H1 (cell line): ENCODE results near the gene OR10H5. TPM values are rescaled to one million over a fixed set of nuclear protein-coding genes. Genes with fewer than 3 reads are reported as not detected.

Experiments
- CTCF ChIA-PET: fragments of 300-600 bp; sonication (Branson Sonifier 250); formaldehyde crosslinking; loops from one replicate; lab custom pipeline; 2021; ENCODE audit not compliant: partially characterized antibody; lab: Charles Lee
- POLR2A ChIA-PET: fragments of 300-600 bp; sonication (Branson Sonifier 250); formaldehyde crosslinking; loops from one replicate; lab custom pipeline; 2021; ENCODE audit warnings: inconsistent platforms; ENCODE audit not compliant: partially characterized antibody; lab: Charles Lee
- DNase-seq, 2 experiments: peaks; one replicate each; pipeline versions ENCODE4 v3.0.0 to v3.0.0-alpha.2; 2010 to 2022; ENCODE audit warnings: low spot score in 2 of 2, low read depth in 1 of 2, mixed read lengths in 1 of 2
- FAIRE-seq: peaks from 2 replicates; lab custom pipeline; 2011; peaks lifted over from hg19 to GRCh38; lab: Jason Lieb, UNC
- H2AFZ ChIP-seq: 2 replicates; pipeline ENCODE4 v1.8.1; 2012; ENCODE audit warnings: low read length, inconsistent platforms
- H2AK5ac ChIP-seq: 2 replicates; pipeline ENCODE4 v1.6.1; 2013; ENCODE audit warnings: low read depth, low read length
- H2BK120ac ChIP-seq: replicated peaks from 2 replicates; pipeline ENCODE3; 2013; ENCODE audit warnings: low read depth, low read length, inconsistent platforms
- H2BK12ac ChIP-seq: 2 replicates; pipeline ENCODE4 v1.6.1; 2013; ENCODE audit warnings: low read depth, low read length
- H2BK15ac ChIP-seq: 2 replicates; pipeline ENCODE4 v1.6.1; 2013; ENCODE audit warnings: low read length
- H2BK20ac ChIP-seq: 2 replicates; pipeline ENCODE4 v1.6.1; 2013; ENCODE audit warnings: low read length
- H2BK5ac ChIP-seq: 2 replicates; pipeline ENCODE4 v1.6.1; 2013; ENCODE audit warnings: low read depth, low read length
- H3K14ac ChIP-seq: 2 replicates; pipeline ENCODE4 v1.6.1; 2013; ENCODE audit warnings: inconsistent platforms; ENCODE audit not compliant: insufficient read length
- H3K18ac ChIP-seq: 2 replicates; pipeline ENCODE4 v1.6.1; 2013; ENCODE audit warnings: low read length; ENCODE audit errors: extremely low read depth
- H3K23ac ChIP-seq: 2 replicates; pipeline ENCODE4 v1.6.1; 2013; ENCODE audit warnings: inconsistent platforms; ENCODE audit not compliant: insufficient read length
- H3K23me2 ChIP-seq: 2 replicates; pipeline ENCODE4 v1.6.1; 2013; ENCODE audit warnings: low read depth, low read length
- H3K27ac ChIP-seq: 2 replicates; pipeline ENCODE4 v1.6.1; 2011; ENCODE audit warnings: low read depth, low read length, inconsistent platforms
- H3K27me3 ChIP-seq, 4 experiments: replicated peaks in 1 of 4; 1 replicate in 1 of 4; 2 replicates in 3 of 4; pipeline versions ENCODE4 v1.6.1 to v1.8.1; 2011 to 2013; ENCODE audit warnings: low read length in 3 of 4, mild to moderate bottlenecking in 3 of 4, inconsistent platforms in 2 of 4, mixed read lengths in 2 of 4, moderate library complexity in 1 of 4; ENCODE audit not compliant: control insufficient read depth in 3 of 4, insufficient read depth in 3 of 4; ENCODE audit errors: extremely low read depth in 1 of 4
- H3K36me3 ChIP-seq, 4 experiments: 2 replicates each; pipeline versions ENCODE4 v1.6.1 to v1.8.1; 2011 to 2013; ENCODE audit warnings: mild to moderate bottlenecking in 4 of 4, low read length in 3 of 4, moderate library complexity in 2 of 4, control low read depth in 1 of 4, inconsistent platforms in 1 of 4; ENCODE audit not compliant: insufficient read depth in 4 of 4, control insufficient read depth in 2 of 4
- H3K4ac ChIP-seq: replicated peaks from 2 replicates; pipeline ENCODE3; 2013; ENCODE audit warnings: low read length, low read depth, mixed read lengths, inconsistent platforms; ENCODE audit not compliant: insufficient read length
- H3K4me1 ChIP-seq, 4 experiments: replicated peaks in 1 of 4; 1 replicate in 1 of 4; 2 replicates in 3 of 4; pipeline versions ENCODE4 v1.6.1 to v1.8.1; 2011 to 2013; ENCODE audit warnings: low read length in 3 of 4, inconsistent platforms in 2 of 4, mixed read lengths in 1 of 4; ENCODE audit not compliant: insufficient read depth in 4 of 4, control insufficient read depth in 3 of 4
- H3K4me2 ChIP-seq, 2 experiments: 2 replicates each; pipeline versions ENCODE4 v1.6.1 to v1.8.1; 2011 to 2013; ENCODE audit warnings: low read depth in 2 of 2, low read length in 2 of 2, control low read depth in 1 of 2, inconsistent platforms in 1 of 2, mild to moderate bottlenecking in 1 of 2; ENCODE audit not compliant: insufficient read depth in 1 of 2
- H3K4me3 ChIP-seq, 4 experiments: fragments of 200-600, 300-600 bp in 1 of 4; sonication (generic), shearing (Covaris generic), sonication (Bioruptor Twin) in 1 of 4; 2 replicates each; pipeline versions ENCODE4 v1.5.1 to v1.8.1; 2011 to 2016; ENCODE audit warnings: low read length in 4 of 4, low read depth in 3 of 4, control low read depth in 2 of 4, inconsistent platforms in 2 of 4, mild to moderate bottlenecking in 2 of 4, mixed read lengths in 1 of 4, moderate library complexity in 1 of 4; ENCODE audit not compliant: insufficient read depth in 2 of 4; ENCODE audit errors: extremely low read depth in 1 of 4
- H3K56ac ChIP-seq: replicated peaks from 2 replicates; pipeline ENCODE3; 2013; ENCODE audit warnings: low read depth, mild to moderate bottlenecking, mixed read lengths, low read length, inconsistent platforms; ENCODE audit not compliant: insufficient read length
- H3K79me1 ChIP-seq: 2 replicates; pipeline ENCODE4 v1.6.1; 2013; ENCODE audit warnings: low read depth, low read length, control low read depth
- H3K79me2 ChIP-seq, 2 experiments: 2 replicates each; pipeline versions ENCODE4 v1.6.1 to v1.8.1; 2012 to 2013; ENCODE audit warnings: low read length in 2 of 2, mild to moderate bottlenecking in 2 of 2, inconsistent platforms in 1 of 2; ENCODE audit not compliant: insufficient read depth in 2 of 2, control insufficient read depth in 1 of 2
- H3K9ac ChIP-seq, 4 experiments: replicated peaks in 1 of 4; 1 replicate in 1 of 4; 2 replicates in 3 of 4; pipeline versions ENCODE4 v1.6.1 to v1.8.1; 2011 to 2013; ENCODE audit warnings: low read depth in 3 of 4, low read length in 3 of 4, control low read depth in 2 of 4, mild to moderate bottlenecking in 2 of 4, moderate library complexity in 2 of 4, inconsistent platforms in 1 of 4; ENCODE audit errors: extremely low read depth in 1 of 4
- H3K9me3 ChIP-seq, 2 experiments: 2 replicates each; pipeline versions ENCODE4 v1.6.1 to v1.8.1; 2012 to 2013; ENCODE audit warnings: mild to moderate bottlenecking in 2 of 2, moderate library complexity in 2 of 2, control low read depth in 1 of 2, inconsistent platforms in 1 of 2, low read depth in 1 of 2, low read length in 1 of 2, mixed read lengths in 1 of 2; ENCODE audit not compliant: insufficient read depth in 2 of 2
- H4K20me1 ChIP-seq, 2 experiments: replicated peaks in 1 of 2; 2 replicates each; pipeline versions ENCODE3 to v1.8.1; 2011 to 2013; ENCODE audit warnings: inconsistent platforms in 2 of 2, low read length in 2 of 2, mild to moderate bottlenecking in 1 of 2; ENCODE audit not compliant: insufficient read depth in 2 of 2, control insufficient read depth in 1 of 2
- H4K5ac ChIP-seq: 2 replicates; pipeline ENCODE4 v1.6.1; 2013; ENCODE audit warnings: low read length, low read depth, mixed read lengths, inconsistent platforms; ENCODE audit not compliant: insufficient read length
- H4K8ac ChIP-seq: 2 replicates; pipeline ENCODE4 v1.8.0; 2013; ENCODE audit warnings: mild to moderate bottlenecking, moderate library complexity, low read length, inconsistent platforms; ENCODE audit not compliant: insufficient read depth; ENCODE audit errors: extremely low read depth
- H4K91ac ChIP-seq: replicated peaks from 2 replicates; pipeline ENCODE3; 2013; ENCODE audit warnings: low read length, mixed read lengths, inconsistent platforms; ENCODE audit not compliant: insufficient read length
- BCL11A ChIP-seq, 2 experiments: IDR thresholded peaks; one replicate each; pipeline ENCODE4 v1.6.1; 2011; ENCODE audit warnings: low read depth in 2 of 2, low read length in 2 of 2, mild to moderate bottlenecking in 2 of 2
- CEBPB ChIP-seq: IDR thresholded peaks from 2 replicates; pipeline ENCODE4 v1.6.1; 2012; ENCODE audit warnings: low read depth, low read length
- CHD2 ChIP-seq: IDR thresholded peaks from 2 replicates; pipeline ENCODE4 v1.6.1; 2012; ENCODE audit warnings: low read length, improper control_type of control experiment
- EZH2 ChIP-seq: fragments of 200-600 bp; sonication (generic); IDR thresholded peaks from 2 replicates; pipeline ENCODE4 v1.7.1; 2012; ENCODE audit warnings: low read depth, mild to moderate bottlenecking, moderate library complexity, low read length, inconsistent platforms; ENCODE audit not compliant: severe bottlenecking
- GABPA ChIP-seq: IDR thresholded peaks from 2 replicates; pipeline ENCODE4 v1.6.1; 2011; ENCODE audit warnings: mild to moderate bottlenecking, low read length, moderate library complexity, borderline replicate concordance; ENCODE audit not compliant: insufficient read depth
- GTF2F1 ChIP-seq: IDR thresholded peaks from 2 replicates; pipeline ENCODE4 v1.6.1; 2012; ENCODE audit warnings: low read depth, low read length, improper control_type of control experiment, borderline replicate concordance
- JUN ChIP-seq: IDR thresholded peaks from 2 replicates; pipeline ENCODE4 v1.6.1; 2011; ENCODE audit warnings: low read depth, mild to moderate bottlenecking, improper control_type of control experiment, low read length
- MAFK ChIP-seq: IDR thresholded peaks from 2 replicates; pipeline ENCODE4 v1.6.1; 2012; ENCODE audit warnings: low read depth, mild to moderate bottlenecking, improper control_type of control experiment, low read length
- POLR2A ChIP-seq, 2 experiments: IDR thresholded peaks; 1 replicate in 1 of 2; 2 replicates in 1 of 2; pipeline ENCODE4 v1.6.1; 2011; ENCODE audit warnings: low read depth in 2 of 2, low read length in 2 of 2, mild to moderate bottlenecking in 2 of 2; ENCODE audit errors: control extremely low read depth in 1 of 2
- RBBP5 ChIP-seq: IDR thresholded peaks from 2 replicates; pipeline ENCODE4 v1.7.1; 2012; ENCODE audit warnings: low read depth, mild to moderate bottlenecking, inconsistent platforms, low read length, moderate library complexity, borderline replicate concordance
- SIN3A ChIP-seq, 2 experiments: IDR thresholded peaks in 1 of 2; conservative IDR thresholded peaks in 1 of 2; 2 replicates each; pipeline ENCODE4 v1.6.1; 2011 to 2012; ENCODE audit warnings: low read length in 2 of 2, improper control_type of control experiment in 1 of 2, low read depth in 1 of 2, mild to moderate bottlenecking in 1 of 2
- SIRT6 ChIP-seq: IDR thresholded peaks from one replicate; pipeline ENCODE4 v1.7.1; 2012; ENCODE audit warnings: low read length, inconsistent platforms
- SP2 ChIP-seq: IDR thresholded peaks from 2 replicates; pipeline ENCODE4 v1.6.1; 2012; ENCODE audit warnings: mild to moderate bottlenecking, low read length, inconsistent platforms
- SRF ChIP-seq: IDR thresholded peaks from 2 replicates; pipeline ENCODE4 v1.6.1; 2011; ENCODE audit warnings: mild to moderate bottlenecking, low read depth, low read length, moderate library complexity
- TAF1 ChIP-seq: IDR thresholded peaks from 2 replicates; pipeline ENCODE4 v1.6.1; 2011; ENCODE audit warnings: mild to moderate bottlenecking, low read depth, low read length
- WGBS, 2 experiments: shearing (Covaris generic) in 1 of 2; methylation state at CpG; one replicate each; pipeline versions ENCODE4 v1.1.6 to v1.1.7; 2013 to 2015; ENCODE audit warnings: low lambda C conversion rate in 2 of 2, mixed read lengths in 2 of 2, inconsistent platforms in 1 of 2, low coverage in 1 of 2, missing lambda C conversion rate in 1 of 2; ENCODE audit not compliant: insufficient replicate concordance in 2 of 2, insufficient coverage in 1 of 2, insufficient read length in 1 of 2; ENCODE audit errors: extremely low coverage in 1 of 2, missing lambda C conversion rate in 1 of 2; 5-methylcytosine and 5-hydroxymethylcytosine counted together
- polyA plus RNA-seq, 7 experiments: library from polyadenylated mRNA; depleted of rRNA in 3 of 7; stranded (reverse) in 5 of 7; unstranded in 2 of 7; fragments of >200 nt in 5 of 7; fragments of 200-250 nt in 2 of 7; gene quantifications; 1 replicate in 5 of 7; 2 replicates in 1 of 7; 4 replicates in 1 of 7; pipeline versions ENCODE4 v1.2.1 to v1.2.3, GENCODE V29; 2011 to 2013; ENCODE audit warnings: missing spikeins in 2 of 7, mixed read lengths in 2 of 7
- total RNA-seq: library from RNA; stranded (reverse); fragmentation: NEBNext Ultra II Directional; extraction: Animal tissue kit (Norgen Biotek cat#: 25700); gene quantifications from 2 replicates; pipeline ENCODE4 v1.2.1, GENCODE V29; 2021

OR10H5 gene
- total and polyA plus RNA-seq, 2 of the 8 experiments (the other 6 are each of a cell fraction or from before 2014, with no cell fraction given) = not detected

GRCh38 chr19:15788594-15789270 lies 1.3 kb downstream of the OR10H5 start:
- Histone ChIP-seq H3K9ac (no peak overlapping the region), H3K9me3 (peaks cover 41 to 69% of the 10 kb centered on the region in 2 experiments), H2BK5ac (no peak overlapping the region), H4K20me1 (no peaks in the 10 kb centered on the region), H3K14ac (no peak overlapping the region), H3K18ac (no peak overlapping the region), H2BK12ac (no peak overlapping the region), H3K23me2 (no peaks in the 10 kb centered on the region), H4K8ac (no peak overlapping the region), H3K56ac (no peak overlapping the region), H3K79me2 (no peaks in the 10 kb centered on the region), H2BK15ac (no peak overlapping the region), H4K91ac (no peak overlapping the region), H2AFZ (no peak overlapping the region), H3K23ac (no peak overlapping the region), H3K4me2 (no peak overlapping the region), H4K5ac (no peak overlapping the region), H3K4me3 (no peak overlapping the region), H2AK5ac (no peak overlapping the region), H2BK120ac (no peak overlapping the region), H3K27ac (no peak overlapping the region), H3K36me3 (no peaks in the 10 kb centered on the region), H3K4ac (no peak overlapping the region), H3K79me1 (no peaks in the 10 kb centered on the region), H2BK20ac (no peak overlapping the region), H3K4me1 (no peaks in the 10 kb centered on the region), H3K27me3 (no peaks in the 10 kb centered on the region)
- ChIA-PET CTCF (no interaction called here), POLR2A (no interaction called here)
- no peak for DNase-seq
- no peak for TF ChIP-seq TAF1
- no peak for TF ChIP-seq EZH2
- no peak for TF ChIP-seq SIRT6
- no peak for TF ChIP-seq CEBPB
- TF ChIP-seq SP2 = no peak
- no peak for TF ChIP-seq BCL11A (IDR thresholded peaks at IDR 0.05; ENCODE audit: low read depth in 2 of 2, low read length in 2 of 2)
- no peak for TF ChIP-seq CHD2
- TF ChIP-seq SRF = no peak
- no peak for TF ChIP-seq GTF2F1
- TF ChIP-seq MAFK = no peak
- no peak for TF ChIP-seq GABPA
- TF ChIP-seq JUN = no peak
- TF ChIP-seq RBBP5 = no peak
- no peak for TF ChIP-seq POLR2A (IDR thresholded peaks at IDR 0.05; ENCODE audit: control extremely low read depth in 1 of 2, low read depth in 2 of 2, low read length in 2 of 2)
- TF ChIP-seq SIN3A (conservative IDR thresholded peaks at IDR 0.05 in 1 of 2, IDR thresholded peaks at IDR 0.05 in 1 of 2; ENCODE audit: low read depth in 1 of 2, low read length in 2 of 2) = no peak
- FAIRE-seq = no peak
- WGBS, 2 experiments = 72% methylated on average over 4 of the region's 4 CpGs; no CpG with 5 or more reads in 1 of the 2 experiments
